Thyroid gland (tissue), 4 donors: ENCODE results near the gene YIF1B. TPM values are rescaled to one million over a fixed set of nuclear protein-coding genes. Genes with fewer than 3 reads are reported as not detected.
"Not testable (repeated sequence)": the region's sequence is repeated elsewhere in the genome, so short reads cannot be mapped to it uniquely, and the experiment has no call there.

Source experiments
- DNase-seq, 2 donors: peaks; one replicate each; pipeline ENCODE4 v3.0.0-alpha.2; 2019
- H3K27ac ChIP-seq, 3 donors: fragments of 200-600 bp; sonication (generic); 1 replicate in 2 of 3; 2 replicates in 1 of 3; pipeline ENCODE4 v1.5.1; 2016 to 2019; ENCODE audit warnings: mild to moderate bottlenecking in 1 of 3, moderate library complexity in 1 of 3
- H3K27me3 ChIP-seq: fragments of 200-600 bp; sonication (generic); one replicate; pipeline ENCODE4 v1.5.1; 2019
- H3K36me3 ChIP-seq, 2 donors: fragments of 200-600 bp; sonication (generic); one replicate each; pipeline ENCODE4 v1.5.1; 2016 to 2019
- H3K4me1 ChIP-seq, 2 donors: fragments of 200-600 bp; sonication (generic); one replicate each; pipeline ENCODE4 v1.5.1; 2017 to 2019
- H3K4me3 ChIP-seq, 3 donors: fragments of 200-600 bp; sonication (generic); replicated peaks in 1 of 3; 1 replicate in 2 of 3; 2 replicates in 1 of 3; pipeline ENCODE4 v1.5.1; 2016; ENCODE audit warnings: mild to moderate bottlenecking in 1 of 3
- H3K9me3 ChIP-seq: fragments of 200-600 bp; sonication (generic); one replicate; pipeline ENCODE4 v1.5.1; 2017
- POLR2A ChIP-seq, 2 donors: fragments of 450-650 bp; IDR thresholded peaks; one replicate each; pipeline ENCODE4 v1.6.1; 2017; ENCODE audit warnings: antibody characterized with exemption in 2 of 2, mild to moderate bottlenecking in 2 of 2, moderate library complexity in 1 of 2
- WGBS, 2 donors: methylation state at CpG; one replicate each; pipeline ENCODE4 v1.1.5; 2017; 5-methylcytosine and 5-hydroxymethylcytosine counted together
- intact Hi-C: fragments of 100-400 bp; cut with DNase I; formaldehyde crosslinking; loops from one replicate; pipeline ENCODE4 v1.15.1; 2023
- total RNA-seq, 4 donors: library from RNA; depleted of rRNA; stranded (reverse); fragments of >200 nt; gene quantifications; one replicate each; pipeline ENCODE4 v1.2.3, GENCODE V29; 2016
- TF ChIP-seq, protein P1 (sequence below), 6 experiments: fragments of 200-600 bp in 3 of 6; fragments of 450-650 bp in 3 of 6; sonication (generic) in 3 of 6; IDR thresholded peaks; one replicate each; pipeline ENCODE4 v1.5.1; 2016 to 2019; ENCODE audit warnings: antibody characterized with exemption in 6 of 6, mild to moderate bottlenecking in 2 of 6, inconsistent platforms in 1 of 6, moderate library complexity in 1 of 6

YIF1B gene
- total RNA-seq, 4 donors from 2014 or later: 12.9 to 30.9 (median 21.0) TPM

DNA sequence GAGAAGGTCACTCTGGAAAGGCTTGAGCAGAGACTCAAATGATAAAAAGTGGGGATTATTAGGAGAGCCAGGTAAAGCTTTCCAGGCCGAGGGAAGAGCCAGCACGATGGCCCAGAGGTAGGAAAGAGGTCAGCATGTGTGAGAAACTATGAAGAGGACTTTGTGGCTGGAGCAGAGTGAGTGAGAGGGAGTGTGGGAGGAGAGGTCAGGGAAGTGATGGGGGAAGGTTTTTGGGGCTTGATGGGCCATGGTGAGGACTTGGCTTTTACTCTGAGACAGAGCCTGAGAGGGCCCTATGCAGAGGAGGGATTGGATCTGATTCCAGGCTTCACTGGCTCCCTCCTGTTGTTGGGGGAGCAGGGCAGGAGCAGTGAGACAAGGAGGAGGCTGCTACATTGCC is 25.2 kb upstream of the YIF1B start:
- TF ChIP-seq, protein P1, sequence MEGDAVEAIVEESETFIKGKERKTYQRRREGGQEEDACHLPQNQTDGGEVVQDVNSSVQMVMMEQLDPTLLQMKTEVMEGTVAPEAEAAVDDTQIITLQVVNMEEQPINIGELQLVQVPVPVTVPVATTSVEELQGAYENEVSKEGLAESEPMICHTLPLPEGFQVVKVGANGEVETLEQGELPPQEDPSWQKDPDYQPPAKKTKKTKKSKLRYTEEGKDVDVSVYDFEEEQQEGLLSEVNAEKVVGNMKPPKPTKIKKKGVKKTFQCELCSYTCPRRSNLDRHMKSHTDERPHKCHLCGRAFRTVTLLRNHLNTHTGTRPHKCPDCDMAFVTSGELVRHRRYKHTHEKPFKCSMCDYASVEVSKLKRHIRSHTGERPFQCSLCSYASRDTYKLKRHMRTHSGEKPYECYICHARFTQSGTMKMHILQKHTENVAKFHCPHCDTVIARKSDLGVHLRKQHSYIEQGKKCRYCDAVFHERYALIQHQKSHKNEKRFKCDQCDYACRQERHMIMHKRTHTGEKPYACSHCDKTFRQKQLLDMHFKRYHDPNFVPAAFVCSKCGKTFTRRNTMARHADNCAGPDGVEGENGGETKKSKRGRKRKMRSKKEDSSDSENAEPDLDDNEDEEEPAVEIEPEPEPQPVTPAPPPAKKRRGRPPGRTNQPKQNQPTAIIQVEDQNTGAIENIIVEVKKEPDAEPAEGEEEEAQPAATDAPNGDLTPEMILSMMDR (IDR thresholded peaks at IDR 0.05): no peak
- TF ChIP-seq POLR2A (IDR thresholded peaks at IDR 0.05): no peak
- intact Hi-C loops: no loop called here
- WGBS, 2 donors: 90% methylated on average over 2 of the region's 2 CpGs

GRCh38 chr19:38339011-38339410 is 23.3 kb upstream of the YIF1B start:
- WGBS, 2 donors: 64 to 80% methylated on average over 4 of the region's 4 CpGs
- not testable (repeated sequence) for DNase-seq, H3K27me3 ChIP-seq, H3K36me3 ChIP-seq, H3K9me3 ChIP-seq, H3K4me3 ChIP-seq, H3K27ac ChIP-seq
- H3K4me1 ChIP-seq: peaks cover 9 to 15% of the 10 kb centered on the region in 2 donors
- intact Hi-C loops: loop anchor here (5.0 kb wide), 1 partner anchor 33 kb away; the partner anchor contains the start of gene PSMD8

More for the DNA sequence above, 25.2 kb upstream of the YIF1B start:
- Histone ChIP-seq H3K27me3 (no peaks in the 10 kb centered on the region), H3K9me3 (no peaks in the 10 kb centered on the region), H3K4me3 (no peak overlapping the region), H3K27ac (no peak overlapping the region), H3K36me3 (no peaks in the 10 kb centered on the region), H3K4me1 (peaks cover 9 to 15% of the 10 kb centered on the region in 2 donors)
- no peak for DNase-seq

- peak in 1 of 2 donors; percentile 89 for DNase-seq
- no peak for TF ChIP-seq POLR2A (IDR thresholded peaks at IDR 0.05)
- TF ChIP-seq, protein P1 (IDR thresholded peaks at IDR 0.05): no peak
- no peaks in the 10 kb centered on the region for H3K9me3 ChIP-seq
- intact Hi-C loops: loop anchor here (5.0 kb wide), 1 partner anchor 35 kb away; the partner anchor contains the start of gene PSMD8
- no peaks in the 10 kb centered on the region for H3K36me3 ChIP-seq
- H3K27ac ChIP-seq: peak overlapping the region; percentile 31 to 94 (median 91)
- WGBS, 2 donors: 30 to 45% methylated on average over 10 of the region's 10 CpGs
- H3K27me3 ChIP-seq: no peaks in the 10 kb centered on the region
- peaks cover 9 to 15% of the 10 kb centered on the region in 2 donors for H3K4me1 ChIP-seq
- peak overlapping the region in 2 of 3 donors; percentile 2 to 78 for H3K4me3 ChIP-seq
Measured at GRCh38 chr19:38337360-38337653, 21.6 kb upstream of the YIF1B start.

DNA sequence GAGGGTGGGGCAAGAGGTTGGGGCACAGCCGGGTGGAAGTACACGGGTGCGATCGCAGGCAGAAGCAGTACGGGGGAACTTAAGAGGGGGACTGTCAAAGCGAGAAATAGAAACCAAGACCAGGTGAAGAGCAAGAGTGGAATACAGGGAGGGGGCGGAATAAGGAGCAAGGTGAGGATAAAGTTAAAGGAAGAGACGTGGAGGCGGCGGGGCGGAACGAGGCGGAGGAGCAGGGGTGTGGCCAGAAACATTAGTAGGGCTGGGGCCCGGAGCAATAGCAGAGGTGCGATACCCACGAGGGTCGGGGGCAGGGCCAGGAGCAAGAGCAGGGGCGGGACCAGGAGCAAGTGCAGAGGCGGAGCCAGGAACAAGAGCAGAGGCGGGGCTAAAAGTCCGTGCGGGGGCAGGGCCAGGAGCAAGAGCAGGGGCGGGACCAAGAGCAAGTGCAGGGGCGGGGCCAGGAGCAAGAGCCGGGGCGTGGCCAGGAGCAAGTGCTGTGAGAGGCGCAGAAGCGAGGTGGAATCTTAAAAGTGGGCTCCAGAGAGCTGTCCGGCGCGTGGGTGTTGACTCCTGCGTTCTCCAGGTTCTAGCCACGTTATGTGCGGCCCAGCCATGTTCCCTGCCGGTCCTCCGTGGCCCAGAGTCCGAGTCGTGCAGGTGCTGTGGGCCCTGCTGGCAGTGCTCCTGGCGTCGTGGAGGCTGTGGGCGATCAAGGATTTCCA is 21.1 kb upstream of the YIF1B start:
- no peaks in the 10 kb centered on the region for H3K36me3 ChIP-seq
- H3K9me3 ChIP-seq: no peaks in the 10 kb centered on the region
- peak overlapping the region; percentile 6 to 90 (median 78) for H3K4me3 ChIP-seq
- WGBS, 2 donors: 2 to 3% methylated on average over 24 to 41 of the region's 41 CpGs
- H3K27ac ChIP-seq: peak overlapping the region; percentile 91 to 94 (median 94)
- intact Hi-C loops: loop anchor here (5.0 kb wide), 1 partner anchor 36 kb away; the partner anchor contains the start of gene PSMD8
- TF ChIP-seq, protein P1 (IDR thresholded peaks at IDR 0.05): no peak
- TF ChIP-seq POLR2A (IDR thresholded peaks at IDR 0.05): peak in 1 of 2 donors; percentile 57
- peak; percentile 96 to 97 for DNase-seq
- H3K27me3 ChIP-seq: no peaks in the 10 kb centered on the region
- peaks cover 9 to 15% of the 10 kb centered on the region in 2 donors for H3K4me1 ChIP-seq

- Histone ChIP-seq H3K36me3 (no peaks in the 10 kb centered on the region), H3K27ac (peak overlapping the region; percentile 91 to 94 (median 94)), H3K4me1 (peaks cover 9 to 15% of the 10 kb centered on the region in 2 donors), H3K27me3 (no peaks in the 10 kb centered on the region), H3K4me3 (peak overlapping the region; percentile 6 to 90 (median 78)), H3K9me3 (no peaks in the 10 kb centered on the region)
- peak in 1 of 2 donors; percentile 70 for TF ChIP-seq POLR2A (IDR thresholded peaks at IDR 0.05)
- TF ChIP-seq, protein P1 (IDR thresholded peaks at IDR 0.05): no peak
- peak; percentile 96 for DNase-seq
- intact Hi-C loops: loop anchor here (2.0 to 5.0 kb wide), 2 partner anchors 36 to 91 kb away; partner anchors contain the start of gene PSMD8
- WGBS, 2 donors: 1 to 2% methylated on average over 52 of the region's 52 CpGs
Measured at GRCh38 chr19:38335949-38336637, 20.3 kb upstream of the YIF1B start.
